Measurements from ENCODE around the gene HSDL1.

DNA sequence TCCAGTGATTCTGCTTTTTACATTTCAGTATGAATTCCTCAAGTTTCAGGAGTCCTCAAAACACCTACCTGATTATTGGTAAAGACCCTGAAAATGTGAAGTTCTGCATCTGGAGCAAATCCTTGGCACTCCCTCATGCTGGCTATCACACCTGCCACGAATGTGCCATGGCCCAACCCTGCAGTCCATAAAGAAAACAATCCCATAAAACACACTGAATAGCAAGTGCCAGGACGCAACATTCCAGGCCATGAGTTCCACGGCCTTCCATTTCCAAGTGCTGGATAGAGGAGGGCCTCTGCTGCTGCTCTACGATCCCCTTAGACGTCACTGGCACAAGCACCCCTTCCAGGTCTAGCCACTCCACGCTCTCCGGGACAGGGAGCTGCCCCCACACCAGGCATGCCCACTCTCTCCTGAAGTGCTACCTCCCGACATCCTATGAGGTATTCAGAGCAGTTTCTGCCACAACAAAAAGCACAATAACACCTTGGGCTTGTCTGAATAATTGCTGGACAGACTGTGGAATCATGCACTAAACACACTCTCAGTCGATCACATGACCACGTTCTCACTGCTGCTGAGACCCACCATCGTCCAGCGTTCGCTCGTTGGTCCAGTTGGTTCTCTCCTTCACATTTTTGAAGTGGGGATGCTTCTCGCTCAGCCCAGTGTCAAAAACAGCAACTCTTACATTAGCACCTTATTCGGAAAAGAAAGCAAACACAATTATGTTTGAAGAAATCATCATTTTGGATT, 51.7 kb downstream of the HSDL1 start:
- no peak for TF ChIP-seq NPAS2 (CRISPR knock-in tag; IDR thresholded peaks at IDR 0.05; ENCODE audit: borderline replicate concordance)
- no peak for TF ChIP-seq JUNB (IDR thresholded peaks at IDR 0.05)
- TF ChIP-seq CHD4 (IDR thresholded peaks at IDR 0.05; ENCODE audit: borderline replicate concordance) = no peak
- TF ChIP-seq, protein P1, sequence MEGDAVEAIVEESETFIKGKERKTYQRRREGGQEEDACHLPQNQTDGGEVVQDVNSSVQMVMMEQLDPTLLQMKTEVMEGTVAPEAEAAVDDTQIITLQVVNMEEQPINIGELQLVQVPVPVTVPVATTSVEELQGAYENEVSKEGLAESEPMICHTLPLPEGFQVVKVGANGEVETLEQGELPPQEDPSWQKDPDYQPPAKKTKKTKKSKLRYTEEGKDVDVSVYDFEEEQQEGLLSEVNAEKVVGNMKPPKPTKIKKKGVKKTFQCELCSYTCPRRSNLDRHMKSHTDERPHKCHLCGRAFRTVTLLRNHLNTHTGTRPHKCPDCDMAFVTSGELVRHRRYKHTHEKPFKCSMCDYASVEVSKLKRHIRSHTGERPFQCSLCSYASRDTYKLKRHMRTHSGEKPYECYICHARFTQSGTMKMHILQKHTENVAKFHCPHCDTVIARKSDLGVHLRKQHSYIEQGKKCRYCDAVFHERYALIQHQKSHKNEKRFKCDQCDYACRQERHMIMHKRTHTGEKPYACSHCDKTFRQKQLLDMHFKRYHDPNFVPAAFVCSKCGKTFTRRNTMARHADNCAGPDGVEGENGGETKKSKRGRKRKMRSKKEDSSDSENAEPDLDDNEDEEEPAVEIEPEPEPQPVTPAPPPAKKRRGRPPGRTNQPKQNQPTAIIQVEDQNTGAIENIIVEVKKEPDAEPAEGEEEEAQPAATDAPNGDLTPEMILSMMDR (IDR thresholded peaks at IDR 0.05) = no peak
- TF ChIP-seq, protein P2, sequence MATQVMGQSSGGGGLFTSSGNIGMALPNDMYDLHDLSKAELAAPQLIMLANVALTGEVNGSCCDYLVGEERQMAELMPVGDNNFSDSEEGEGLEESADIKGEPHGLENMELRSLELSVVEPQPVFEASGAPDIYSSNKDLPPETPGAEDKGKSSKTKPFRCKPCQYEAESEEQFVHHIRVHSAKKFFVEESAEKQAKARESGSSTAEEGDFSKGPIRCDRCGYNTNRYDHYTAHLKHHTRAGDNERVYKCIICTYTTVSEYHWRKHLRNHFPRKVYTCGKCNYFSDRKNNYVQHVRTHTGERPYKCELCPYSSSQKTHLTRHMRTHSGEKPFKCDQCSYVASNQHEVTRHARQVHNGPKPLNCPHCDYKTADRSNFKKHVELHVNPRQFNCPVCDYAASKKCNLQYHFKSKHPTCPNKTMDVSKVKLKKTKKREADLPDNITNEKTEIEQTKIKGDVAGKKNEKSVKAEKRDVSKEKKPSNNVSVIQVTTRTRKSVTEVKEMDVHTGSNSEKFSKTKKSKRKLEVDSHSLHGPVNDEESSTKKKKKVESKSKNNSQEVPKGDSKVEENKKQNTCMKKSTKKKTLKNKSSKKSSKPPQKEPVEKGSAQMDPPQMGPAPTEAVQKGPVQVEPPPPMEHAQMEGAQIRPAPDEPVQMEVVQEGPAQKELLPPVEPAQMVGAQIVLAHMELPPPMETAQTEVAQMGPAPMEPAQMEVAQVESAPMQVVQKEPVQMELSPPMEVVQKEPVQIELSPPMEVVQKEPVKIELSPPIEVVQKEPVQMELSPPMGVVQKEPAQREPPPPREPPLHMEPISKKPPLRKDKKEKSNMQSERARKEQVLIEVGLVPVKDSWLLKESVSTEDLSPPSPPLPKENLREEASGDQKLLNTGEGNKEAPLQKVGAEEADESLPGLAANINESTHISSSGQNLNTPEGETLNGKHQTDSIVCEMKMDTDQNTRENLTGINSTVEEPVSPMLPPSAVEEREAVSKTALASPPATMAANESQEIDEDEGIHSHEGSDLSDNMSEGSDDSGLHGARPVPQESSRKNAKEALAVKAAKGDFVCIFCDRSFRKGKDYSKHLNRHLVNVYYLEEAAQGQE (IDR thresholded peaks at IDR 0.05) = no peak
- no peak for TF ChIP-seq HDAC2 (IDR thresholded peaks at IDR 0.05)
- TF ChIP-seq, protein P3, sequence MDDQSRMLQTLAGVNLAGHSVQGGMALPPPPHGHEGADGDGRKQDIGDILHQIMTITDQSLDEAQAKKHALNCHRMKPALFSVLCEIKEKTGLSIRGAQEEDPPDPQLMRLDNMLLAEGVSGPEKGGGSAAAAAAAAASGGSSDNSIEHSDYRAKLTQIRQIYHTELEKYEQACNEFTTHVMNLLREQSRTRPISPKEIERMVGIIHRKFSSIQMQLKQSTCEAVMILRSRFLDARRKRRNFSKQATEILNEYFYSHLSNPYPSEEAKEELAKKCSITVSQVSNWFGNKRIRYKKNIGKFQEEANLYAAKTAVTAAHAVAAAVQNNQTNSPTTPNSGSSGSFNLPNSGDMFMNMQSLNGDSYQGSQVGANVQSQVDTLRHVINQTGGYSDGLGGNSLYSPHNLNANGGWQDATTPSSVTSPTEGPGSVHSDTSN (IDR thresholded peaks at IDR 0.05) = no peak
- no peak for TF ChIP-seq POLR2A (IDR thresholded peaks at IDR 0.05; ENCODE audit: low read length)
- no peak for TF ChIP-seq MAFK (IDR thresholded peaks at IDR 0.05; ENCODE audit: partially characterized antibody)
